Keratinocyte (primary cell): ENCODE measurements around the gene BAIAP2. TPM values are rescaled to one million over a fixed set of nuclear protein-coding genes. Genes with fewer than 3 reads are reported as not detected.

ENCODE experiments used
- DNase-seq: peaks from one replicate; pipeline ENCODE4 v3.0.0-alpha.2; 2011; ENCODE audit warnings: low read depth, missing footprints, low spot score
- FAIRE-seq: peaks from 2 replicates; lab custom pipeline; 2011; peaks lifted over from hg19 to GRCh38; lab: Jason Lieb, UNC
- H2AFZ ChIP-seq: 2 replicates; pipeline ENCODE4 v1.6.0; 2012; ENCODE audit warnings: low read length, control low read depth, inconsistent platforms; ENCODE audit not compliant: control insufficient read depth
- H3K27ac ChIP-seq: 2 replicates; pipeline ENCODE4 v1.5.1; 2011; ENCODE audit warnings: low read length; ENCODE audit not compliant: control insufficient read depth, insufficient read depth
- H3K27me3 ChIP-seq: 3 replicates; pipeline ENCODE4 v1.6.0; 2011; ENCODE audit warnings: low read length; ENCODE audit not compliant: control insufficient read depth, insufficient read depth; ENCODE audit errors: extremely low read depth
- H3K36me3 ChIP-seq, 2 experiments: 2 replicates in 1 of 2; 3 replicates in 1 of 2; pipeline ENCODE4 v1.5.1; 2011; ENCODE audit warnings: low read length in 2 of 2, mild to moderate bottlenecking in 1 of 2; ENCODE audit not compliant: control insufficient read depth in 2 of 2, insufficient read depth in 2 of 2; ENCODE audit errors: extremely low read depth in 1 of 2
- H3K4me1 ChIP-seq: 3 replicates; pipeline ENCODE4 v1.5.1; 2011; ENCODE audit warnings: low read length; ENCODE audit not compliant: control insufficient read depth, insufficient read depth; ENCODE audit errors: extremely low read depth
- H3K4me2 ChIP-seq: 3 replicates; pipeline ENCODE4 v1.6.0; 2011; ENCODE audit warnings: low read depth, low read length; ENCODE audit not compliant: control insufficient read depth, insufficient read depth; ENCODE audit errors: extremely low read depth
- H3K4me3 ChIP-seq, 3 experiments: fragments of 200-600 bp in 1 of 3; sonication (generic) in 1 of 3; 2 replicates in 2 of 3; 3 replicates in 1 of 3; pipeline ENCODE4 v1.5.1; 2011 to 2016; ENCODE audit warnings: low read length in 3 of 3, mild to moderate bottlenecking in 3 of 3, control low read depth in 2 of 3, inconsistent platforms in 1 of 3, low read depth in 1 of 3, mixed read lengths in 1 of 3, mixed run types in 1 of 3, moderate library complexity in 1 of 3; ENCODE audit not compliant: control insufficient read depth in 2 of 3, insufficient read depth in 2 of 3; ENCODE audit errors: extremely low read depth in 1 of 3
- H3K79me2 ChIP-seq: 2 replicates; pipeline ENCODE4 v1.6.0; 2012; ENCODE audit warnings: low read length; ENCODE audit not compliant: control insufficient read depth, insufficient read depth
- H3K9ac ChIP-seq: 3 replicates; pipeline ENCODE4 v1.6.0; 2011; ENCODE audit warnings: low read length; ENCODE audit not compliant: control insufficient read depth, insufficient read depth; ENCODE audit errors: extremely low read depth
- H3K9me1 ChIP-seq: 3 replicates; pipeline ENCODE4 v1.6.0; 2011; ENCODE audit warnings: low read length; ENCODE audit not compliant: control insufficient read depth, insufficient read depth; ENCODE audit errors: extremely low read depth
- H3K9me3 ChIP-seq: 2 replicates; pipeline ENCODE4 v1.5.1; 2012; ENCODE audit warnings: low read depth, low read length; ENCODE audit not compliant: control insufficient read depth
- H4K20me1 ChIP-seq: 3 replicates; pipeline ENCODE4 v1.6.0; 2011; ENCODE audit warnings: low read length; ENCODE audit not compliant: control insufficient read depth, insufficient read depth; ENCODE audit errors: extremely low read depth
- EZH2 ChIP-seq: IDR thresholded peaks from one replicate; pipeline ENCODE4 v1.6.1; 2012; ENCODE audit warnings: inconsistent platforms, mild to moderate bottlenecking, low read length, moderate library complexity
- dilution Hi-C: fragments of 300-500 bp; cut with MboI; formaldehyde crosslinking; loops from one replicate; pipeline ENCODE4 v1.7.0; 2020; ENCODE audit warnings: low sequenced_read_pairs; ENCODE audit not compliant: extremely low pct_ligation_motif_present
- polyA plus RNA-seq, 5 experiments: library from polyadenylated mRNA; depleted of rRNA in 3 of 5; stranded (reverse) in 3 of 5; stranded (forward) in 1 of 5; unstranded in 1 of 5; fragments of >200 nt; gene quantifications; 1 replicate in 1 of 5; 2 replicates in 3 of 5; 3 replicates in 1 of 5; pipeline versions ENCODE4 v1.2.1 to v1.2.3, GENCODE V29; 2011 to 2012; ENCODE audit warnings: missing spikeins in 2 of 5, low read depth in 1 of 5, low replicate concordance in 1 of 5
- TF ChIP-seq, protein P1 (sequence below), 3 experiments: IDR thresholded peaks in 1 of 3; conservative IDR thresholded peaks in 1 of 3; optimal IDR thresholded peaks in 1 of 3; 2 replicates in 2 of 3; 3 replicates in 1 of 3; pipeline versions ENCODE3 to v1.5.1; 2011; ENCODE audit warnings: low read length in 3 of 3, mild to moderate bottlenecking in 3 of 3, moderate library complexity in 2 of 3, control low read depth in 1 of 3, inconsistent platforms in 1 of 3; ENCODE audit not compliant: insufficient read depth in 2 of 3; ENCODE audit errors: extremely low read depth in 1 of 3

Gene BAIAP2
- polyA plus RNA-seq, 1 donor (not counting 4 experiments of a cell fraction or from before 2014, with no cell fraction given): 56.7 TPM

- H3K4me2 ChIP-seq: peak overlapping the region; percentile 91
- peak; percentile 36 for FAIRE-seq
Measured at GRCh38 chr17:81043725-81044427, 8.9 kb downstream of the BAIAP2 start.

GRCh38 chr17:81044428-81044763, 9.4 kb downstream of the BAIAP2 start:
- H3K4me2 ChIP-seq: peak overlapping the region; percentile 91
- H3K4me1 ChIP-seq: peaks cover 74% of the 10 kb centered on the region
- H4K20me1 ChIP-seq: peaks cover 10% of the 10 kb centered on the region
- peak overlapping the region in 2 of 3 experiments; percentile 49 to 57 for H3K4me3 ChIP-seq
- FAIRE-seq: no peak
- H3K9ac ChIP-seq: peak overlapping the region; percentile 79
- peaks cover 100% of the 10 kb centered on the region for H3K79me2 ChIP-seq
- no peak for DNase-seq
- dilution Hi-C loops: no loop called here
- H3K27ac ChIP-seq: peak overlapping the region; percentile 86
- H3K27me3 ChIP-seq: no peaks in the 10 kb centered on the region
- TF ChIP-seq, protein P1, sequence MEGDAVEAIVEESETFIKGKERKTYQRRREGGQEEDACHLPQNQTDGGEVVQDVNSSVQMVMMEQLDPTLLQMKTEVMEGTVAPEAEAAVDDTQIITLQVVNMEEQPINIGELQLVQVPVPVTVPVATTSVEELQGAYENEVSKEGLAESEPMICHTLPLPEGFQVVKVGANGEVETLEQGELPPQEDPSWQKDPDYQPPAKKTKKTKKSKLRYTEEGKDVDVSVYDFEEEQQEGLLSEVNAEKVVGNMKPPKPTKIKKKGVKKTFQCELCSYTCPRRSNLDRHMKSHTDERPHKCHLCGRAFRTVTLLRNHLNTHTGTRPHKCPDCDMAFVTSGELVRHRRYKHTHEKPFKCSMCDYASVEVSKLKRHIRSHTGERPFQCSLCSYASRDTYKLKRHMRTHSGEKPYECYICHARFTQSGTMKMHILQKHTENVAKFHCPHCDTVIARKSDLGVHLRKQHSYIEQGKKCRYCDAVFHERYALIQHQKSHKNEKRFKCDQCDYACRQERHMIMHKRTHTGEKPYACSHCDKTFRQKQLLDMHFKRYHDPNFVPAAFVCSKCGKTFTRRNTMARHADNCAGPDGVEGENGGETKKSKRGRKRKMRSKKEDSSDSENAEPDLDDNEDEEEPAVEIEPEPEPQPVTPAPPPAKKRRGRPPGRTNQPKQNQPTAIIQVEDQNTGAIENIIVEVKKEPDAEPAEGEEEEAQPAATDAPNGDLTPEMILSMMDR (optimal IDR thresholded peaks at IDR 0.05 in 1 of 3, IDR thresholded peaks at IDR 0.05 in 1 of 3, conservative IDR thresholded peaks at IDR 0.05 in 1 of 3; ENCODE audit: extremely low read depth in 1 of 3, insufficient read depth in 2 of 3, low read length in 3 of 3): no peak
- no peak for TF ChIP-seq EZH2
- peaks cover 7% of the 10 kb centered on the region for H3K9me1 ChIP-seq
- H3K36me3 ChIP-seq: peaks cover 10% of the 10 kb centered on the region in 2 experiments
- no peak overlapping the region for H2AFZ ChIP-seq
- no peaks in the 10 kb centered on the region for H3K9me3 ChIP-seq

More at GRCh38 chr17:81043725-81044427, 8.9 kb downstream of the BAIAP2 start:
- H3K4me3 ChIP-seq: peak overlapping the region in 2 of 3 experiments; percentile 49 to 57
- H3K4me1 ChIP-seq: peaks cover 74% of the 10 kb centered on the region
- H3K36me3 ChIP-seq: peaks cover 14 to 15% of the 10 kb centered on the region in 2 experiments
- peaks cover 100% of the 10 kb centered on the region for H3K79me2 ChIP-seq
- peak overlapping the region; percentile 79 for H3K9ac ChIP-seq
- no peak overlapping the region for H2AFZ ChIP-seq
- H3K9me3 ChIP-seq: no peaks in the 10 kb centered on the region
- H4K20me1 ChIP-seq: peaks cover 15% of the 10 kb centered on the region
- dilution Hi-C loops: no loop called here
- H3K9me1 ChIP-seq: peaks cover 12% of the 10 kb centered on the region
- no peak for TF ChIP-seq EZH2
- TF ChIP-seq, protein P1 (optimal IDR thresholded peaks at IDR 0.05 in 1 of 3, IDR thresholded peaks at IDR 0.05 in 1 of 3, conservative IDR thresholded peaks at IDR 0.05 in 1 of 3; ENCODE audit: extremely low read depth in 1 of 3, insufficient read depth in 2 of 3, low read length in 3 of 3): no peak
- no peaks in the 10 kb centered on the region for H3K27me3 ChIP-seq
- DNase-seq: no peak
- H3K27ac ChIP-seq: peak overlapping the region; percentile 86
